Skin of body (tissue), 2 donors: ENCODE results near the gene BAIAP2. TPM values are rescaled to one million over a fixed set of nuclear protein-coding genes. Genes with fewer than 3 reads are reported as not detected.

Experiments
- DNase-seq: peaks from one replicate; lab custom pipeline; 2025; lab: John Stamatoyannopoulos, UW
- total RNA-seq: library from RNA; depleted of rRNA; stranded (reverse); fragments of >200 nt; gene quantifications from one replicate; pipeline ENCODE4 v1.2.3, GENCODE V29; 2014

The BAIAP2 gene
- total RNA-seq, 1 donor from 2014 or later: 34.6 TPM

GRCh38 chr17:81084680-81085419 lies 49.9 kb downstream of the BAIAP2 start:
- no peak for DNase-seq

- DNase-seq: no peak
Measured at GRCh38 chr17:81085420-81085911, 50.5 kb downstream of the BAIAP2 start.

- DNase-seq: no peak
Measured at GRCh38 chr17:81086789-81087551, 52.0 kb downstream of the BAIAP2 start.

GRCh38 chr17:81090361-81091136 lies 55.6 kb downstream of the BAIAP2 start:
- no peak for DNase-seq

GRCh38 chr17:81091154-81091553 lies 56.2 kb downstream of the BAIAP2 start:
- DNase-seq: no peak

GRCh38 chr17:81091774-81092517 lies 57.0 kb downstream of the BAIAP2 start:
- no peak for DNase-seq

GRCh38 chr17:81092518-81093095 lies 57.7 kb downstream of the BAIAP2 start:
- no peak for DNase-seq

GRCh38 chr17:81093619-81094508 lies 58.9 kb downstream of the BAIAP2 start:
- no peak for DNase-seq

GRCh38 chr17:81094509-81095382 lies 59.8 kb downstream of the BAIAP2 start:
- peak; percentile 87 for DNase-seq

- no peak for DNase-seq
Measured at GRCh38 chr17:81095383-81095762, 60.4 kb downstream of the BAIAP2 start.

- DNase-seq: no peak
Measured at GRCh38 chr17:81096741-81097133, 61.8 kb downstream of the BAIAP2 start.

GRCh38 chr17:81097134-81097942 lies 62.4 kb downstream of the BAIAP2 start:
- peak; percentile 49 for DNase-seq

GRCh38 chr17:81097943-81098308 lies 63.0 kb downstream of the BAIAP2 start:
- no peak for DNase-seq

- no peak for DNase-seq
Measured at GRCh38 chr17:81099888-81100287, 64.9 kb downstream of the BAIAP2 start.

GRCh38 chr17:81100668-81101067 lies 65.7 kb downstream of the BAIAP2 start:
- DNase-seq: no peak

- DNase-seq: peak; percentile 70
Measured at GRCh38 chr17:81101614-81102306, 66.8 kb downstream of the BAIAP2 start.

GRCh38 chr17:81102352-81102751 lies 67.4 kb downstream of the BAIAP2 start:
- no peak for DNase-seq
